H9 (cell line): ENCODE measurements around the gene WNT5B. TPM values are rescaled to one million over a fixed set of nuclear protein-coding genes. Genes with fewer than 3 reads are reported as not detected.

Source experiments
- DNase-seq: peaks from one replicate; pipeline ENCODE4 v3.0.0-alpha.2; 2017
- H2AFZ ChIP-seq: one replicate; pipeline ENCODE4 v1.6.1; 2013; ENCODE audit warnings: mild to moderate bottlenecking, low read length, control low read depth, moderate library complexity
- H2AK5ac ChIP-seq: 2 replicates; pipeline ENCODE4 v1.6.1; 2013; ENCODE audit warnings: low read length, control low read depth, mixed read lengths; ENCODE audit not compliant: insufficient read length
- H2BK120ac ChIP-seq: one replicate; pipeline ENCODE4 v1.6.1; 2013; ENCODE audit warnings: low read depth, mild to moderate bottlenecking, low read length, control low read depth, inconsistent platforms; ENCODE audit not compliant: poor library complexity, severe bottlenecking
- H2BK12ac ChIP-seq: 2 replicates; pipeline ENCODE4 v1.6.1; 2013; ENCODE audit warnings: low read length, control low read depth, mixed read lengths, low read depth; ENCODE audit not compliant: insufficient read length
- H2BK15ac ChIP-seq: 2 replicates; pipeline ENCODE4 v1.6.1; 2013; ENCODE audit warnings: low read depth, low read length, control low read depth
- H2BK20ac ChIP-seq: one replicate; pipeline ENCODE4 v1.6.1; 2013; ENCODE audit warnings: low read depth, mild to moderate bottlenecking, low read length, control low read depth, inconsistent platforms; ENCODE audit not compliant: poor library complexity, severe bottlenecking
- H2BK5ac ChIP-seq: 2 replicates; pipeline ENCODE4 v1.6.1; 2013; ENCODE audit warnings: low read length, control low read depth, mixed read lengths; ENCODE audit not compliant: insufficient read length
- H3K14ac ChIP-seq: 2 replicates; pipeline ENCODE4 v1.6.1; 2013; ENCODE audit warnings: low read length, control low read depth; ENCODE audit not compliant: insufficient read depth
- H3K18ac ChIP-seq: 2 replicates; pipeline ENCODE4 v1.6.1; 2013; ENCODE audit warnings: low read depth, mild to moderate bottlenecking, mixed read lengths, low read length, control low read depth; ENCODE audit not compliant: insufficient read length
- H3K23ac ChIP-seq: 2 replicates; pipeline ENCODE4 v1.6.1; 2013; ENCODE audit warnings: low read length, control low read depth, mixed read lengths, low read depth; ENCODE audit not compliant: insufficient read length
- H3K23me2 ChIP-seq: 2 replicates; pipeline ENCODE4 v1.6.1; 2013; ENCODE audit warnings: low read depth, mild to moderate bottlenecking, mixed read lengths, low read length, control low read depth; ENCODE audit not compliant: insufficient read length, poor library complexity, severe bottlenecking
- H3K27ac ChIP-seq: 2 replicates; pipeline ENCODE4 v1.5.1; 2013; ENCODE audit warnings: low read length, control low read depth, mixed read lengths, low read depth; ENCODE audit not compliant: insufficient read length
- H3K27me3 ChIP-seq: 2 replicates; pipeline ENCODE4 v1.6.1; 2013; ENCODE audit warnings: low read length, control low read depth, inconsistent platforms; ENCODE audit not compliant: insufficient read depth
- H3K4ac ChIP-seq: 2 replicates; pipeline ENCODE4 v1.6.1; 2013; ENCODE audit warnings: low read depth, mild to moderate bottlenecking, control low read depth, inconsistent platforms, low read length, moderate library complexity
- H3K4me1 ChIP-seq: 2 replicates; pipeline ENCODE4 v1.6.1; 2013; ENCODE audit warnings: low read length, control low read depth, inconsistent platforms; ENCODE audit not compliant: insufficient read depth
- H3K4me2 ChIP-seq: 2 replicates; pipeline ENCODE4 v1.6.1; 2013; ENCODE audit warnings: low read length, control low read depth, mixed read lengths; ENCODE audit not compliant: insufficient read length, insufficient read depth
- H3K56ac ChIP-seq: 2 replicates; pipeline ENCODE4 v1.6.1; 2013; ENCODE audit warnings: low read depth, mild to moderate bottlenecking, mixed read lengths, low read length, control low read depth; ENCODE audit not compliant: insufficient read length
- H3K79me1 ChIP-seq: 2 replicates; pipeline ENCODE4 v1.6.1; 2013; ENCODE audit warnings: low read depth, mild to moderate bottlenecking, moderate library complexity, low read length, control low read depth, inconsistent platforms; ENCODE audit not compliant: insufficient read depth, poor library complexity, severe bottlenecking
- H3K79me2 ChIP-seq: 2 replicates; pipeline ENCODE4 v1.6.1; 2013; ENCODE audit warnings: low read length, control low read depth, inconsistent platforms; ENCODE audit not compliant: insufficient read depth
- H3K9ac ChIP-seq: 2 replicates; pipeline ENCODE4 v1.6.1; 2013; ENCODE audit warnings: low read length, control low read depth, mixed read lengths; ENCODE audit not compliant: insufficient read length; ENCODE audit errors: extremely low read depth
- H3K9me3 ChIP-seq: one replicate; pipeline ENCODE4 v1.6.1; 2013; ENCODE audit warnings: low read depth, low read length, inconsistent platforms; ENCODE audit not compliant: control insufficient read depth
- H3T11ph ChIP-seq: one replicate; pipeline ENCODE4 v1.6.1; 2013; ENCODE audit warnings: mild to moderate bottlenecking, low read length, control low read depth, inconsistent platforms
- H4K20me1 ChIP-seq: one replicate; pipeline ENCODE4 v1.6.1; 2013; ENCODE audit not compliant: control insufficient read depth, insufficient read length, insufficient read depth
- H4K5ac ChIP-seq: 2 replicates; pipeline ENCODE4 v1.6.1; 2013; ENCODE audit warnings: low read depth, mild to moderate bottlenecking, mixed read lengths, low read length, control low read depth; ENCODE audit not compliant: insufficient read length
- H4K8ac ChIP-seq: replicated peaks from 2 replicates; pipeline ENCODE4 v1.6.1; 2013; ENCODE audit warnings: low read length, control low read depth, mixed read lengths, low read depth; ENCODE audit not compliant: insufficient read length
- H4K91ac ChIP-seq: 2 replicates; pipeline ENCODE4 v1.6.1; 2013; ENCODE audit warnings: low read depth, mild to moderate bottlenecking, moderate library complexity, mixed read lengths, low read length, control low read depth; ENCODE audit not compliant: insufficient read length
- H3K27ac Mint-ChIP-seq, 3 experiments: 2 replicates in 2 of 3; 3 replicates in 1 of 3; pipeline ENCODE4 v1.8.0; 2020 to 2021; ENCODE audit warnings: mixed read lengths in 3 of 3, mild to moderate bottlenecking in 1 of 3, moderate library complexity in 1 of 3
- H3K27me3 Mint-ChIP-seq: 2 replicates; pipeline ENCODE4 v1.8.0; 2021; ENCODE audit warnings: low read depth, mild to moderate bottlenecking, moderate library complexity, mixed read lengths
- H3K36me3 Mint-ChIP-seq, 3 experiments: 2 replicates in 2 of 3; 3 replicates in 1 of 3; pipeline ENCODE4 v1.8.0; 2020 to 2021; ENCODE audit warnings: low read depth in 3 of 3, mixed read lengths in 3 of 3; ENCODE audit not compliant: insufficient read depth in 1 of 3
- H3K4me1 Mint-ChIP-seq, 2 experiments: 2 replicates each; pipeline ENCODE4 v1.8.0; 2020; ENCODE audit warnings: mixed read lengths in 2 of 2
- H3K4me3 Mint-ChIP-seq, 2 experiments: 2 replicates in 1 of 2; 3 replicates in 1 of 2; pipeline ENCODE4 v1.8.0; 2020 to 2021; ENCODE audit warnings: mild to moderate bottlenecking in 2 of 2, mixed read lengths in 2 of 2, moderate library complexity in 1 of 2
- H3K9me3 Mint-ChIP-seq, 2 experiments: 2 replicates in 1 of 2; 3 replicates in 1 of 2; pipeline ENCODE4 v1.8.0; 2020; ENCODE audit warnings: mild to moderate bottlenecking in 2 of 2, mixed read lengths in 2 of 2, moderate library complexity in 1 of 2
- CTCF ChIP-seq: fragments of 200-600 bp; sonication (generic); conservative IDR thresholded peaks from 3 replicates; pipeline ENCODE4 v1.8.0; 2021; ENCODE audit warnings: antibody characterized with exemption, mild to moderate bottlenecking
- WGBS: extraction: QIAGEN DNeasy Blood & Tissue Kit; methylation state at CpG from one replicate; pipeline ENCODE4 v1.1.7; 2013; ENCODE audit warnings: missing lambda C conversion rate, low lambda C conversion rate, mixed read lengths; ENCODE audit not compliant: insufficient read length; ENCODE audit errors: extremely low coverage; 5-methylcytosine and 5-hydroxymethylcytosine counted together
- total RNA-seq: library from RNA; stranded (reverse); gene quantifications from 2 replicates; pipeline ENCODE4 v1.2.1, GENCODE V29; 2021

WNT5B gene
- total RNA-seq, 1 experiment from 2014 or later = 1.5 TPM

GRCh38 chr12:1640328-1641234 is 11.6 kb downstream of the WNT5B start:
- H3K9ac ChIP-seq = no peak overlapping the region
- H3K23me2 ChIP-seq = no peaks in the 10 kb centered on the region
- H3K79me2 ChIP-seq = no peaks in the 10 kb centered on the region
- no peak overlapping the region for H3K18ac ChIP-seq
- H3K14ac ChIP-seq = no peak overlapping the region
- H3K23ac ChIP-seq = no peak overlapping the region
- WGBS = no CpG with 5 or more reads among the region's 18 CpGs
- H2AFZ ChIP-seq = no peak overlapping the region
- Mint-ChIP-seq H3K9me3 (no peaks in the 10 kb centered on the region), H3K4me3 (no peak overlapping the region), H3K4me1 (peaks cover 2 to 15% of the 10 kb centered on the region in 2 experiments; a peak in 3 of 4 replicates), H3K27me3 (peaks cover 12% of the 10 kb centered on the region), H3K27ac (peak overlapping the region in 1 of 3 experiments; percentile 84; a peak in 1 of 7 replicates), H3K36me3 (no peaks in the 10 kb centered on the region)
- H2BK120ac ChIP-seq = no peak overlapping the region
- H3K4me2 ChIP-seq = no peak overlapping the region
- H3T11ph ChIP-seq = no peak overlapping the region
- H3K27me3 ChIP-seq = no peaks in the 10 kb centered on the region
- H4K5ac ChIP-seq = no peak overlapping the region
- H3K4ac ChIP-seq = no peak overlapping the region
- DNase-seq = no peak
- H2BK20ac ChIP-seq = no peak overlapping the region
- no peak overlapping the region for H4K8ac ChIP-seq
- H3K4me1 ChIP-seq = no peaks in the 10 kb centered on the region
- no peak overlapping the region for H3K56ac ChIP-seq
- H4K20me1 ChIP-seq = no peaks in the 10 kb centered on the region
- no peak overlapping the region for H4K91ac ChIP-seq
- H2BK5ac ChIP-seq = no peak overlapping the region
- no peaks in the 10 kb centered on the region for H3K79me1 ChIP-seq
- no peak for TF ChIP-seq CTCF
- no peaks in the 10 kb centered on the region for H3K9me3 ChIP-seq
- H2AK5ac ChIP-seq = no peak overlapping the region
- H3K27ac ChIP-seq = no peak overlapping the region
- H2BK12ac ChIP-seq = no peak overlapping the region
- no peak overlapping the region for H2BK15ac ChIP-seq
